AG09309 (cell line): ENCODE data around the gene KLHDC7A.

ENCODE experiments used
- DNase-seq: peaks from one replicate; pipeline ENCODE4 v3.0.0-alpha.2; 2010; ENCODE audit warnings: low read depth
- H3K4me3 ChIP-seq: 2 replicates; pipeline ENCODE4 v1.5.1; 2011; ENCODE audit warnings: mild to moderate bottlenecking, low read depth, low read length, moderate library complexity; ENCODE audit not compliant: control insufficient read depth
- CTCF ChIP-seq: IDR thresholded peaks from 2 replicates; pipeline ENCODE4 v1.5.1; 2011; ENCODE audit warnings: mild to moderate bottlenecking, low read depth, low read length, inconsistent platforms; ENCODE audit not compliant: insufficient read depth, control insufficient read depth; ENCODE audit errors: missing control alignments

The KLHDC7A gene

GRCh38 chr1:18481921-18482701, 1.4 kb downstream of the KLHDC7A start:
- no peak overlapping the region for H3K4me3 ChIP-seq
- no peak for DNase-seq
- no peak for TF ChIP-seq CTCF

- TF ChIP-seq CTCF: no peak
- no peak overlapping the region for H3K4me3 ChIP-seq
- DNase-seq: no peak
These were observed 2.1 kb downstream of the KLHDC7A start for GRCh38 chr1:18482721-18483425.

- TF ChIP-seq CTCF: no peak
- no peak overlapping the region for H3K4me3 ChIP-seq
- no peak for DNase-seq
These were observed 3.5 kb downstream of the KLHDC7A start for GRCh38 chr1:18484276-18484675.

- H3K4me3 ChIP-seq: no peak overlapping the region
- no peak for TF ChIP-seq CTCF
- DNase-seq: no peak
These were observed 4.0 kb downstream of the KLHDC7A start for GRCh38 chr1:18484721-18485120.

GRCh38 chr1:18485227-18485626, 4.5 kb downstream of the KLHDC7A start:
- TF ChIP-seq CTCF: no peak
- DNase-seq: no peak
- H3K4me3 ChIP-seq: no peak overlapping the region

GRCh38 chr1:18486195-18486594, 5.5 kb downstream of the KLHDC7A start:
- no peak for TF ChIP-seq CTCF
- no peak for DNase-seq
- no peak overlapping the region for H3K4me3 ChIP-seq
